Stimulated activated CD4-positive, alpha-beta T cell treated with anti-CD3 and anti-CD28 coated beads, Interleukin-1b, Interleukin-23, amount 100 ng/mL, for 24 hours (primary cell): ENCODE results near the gene STOX2.
A peak's percentile ranks its signal among the peaks of the same experiment; 100 is the strongest.
"Not testable (repeated sequence)": the region's sequence is repeated elsewhere in the genome, so short reads cannot be mapped to it uniquely, and the experiment has no call there.

ENCODE experiments used
- DNase-seq, 4 experiments: peaks; one replicate each; pipeline ENCODE4 v3.0.0-alpha.2; 2020; ENCODE audit warnings: low read depth in 4 of 4, low spot score in 1 of 4

STOX2 gene

GRCh38 chr4:184019076-184019475 is 114.0 kb downstream of the STOX2 start:
- DNase-seq: no peak

GRCh38 chr4:184019667-184020623 is 114.8 kb downstream of the STOX2 start:
- no peak for DNase-seq

- DNase-seq: no peak
These were observed 116.3 kb downstream of the STOX2 start for GRCh38 chr4:184021389-184021788.

GRCh38 chr4:184022679-184023383 is 117.7 kb downstream of the STOX2 start:
- DNase-seq: no peak

- no peak for DNase-seq
These were observed 119.5 kb downstream of the STOX2 start for GRCh38 chr4:184024637-184025036.

- no peak for DNase-seq
These were observed 123.7 kb downstream of the STOX2 start for GRCh38 chr4:184028561-184029374.

- no peak for DNase-seq
These were observed 124.9 kb downstream of the STOX2 start for GRCh38 chr4:184030036-184030435.

GRCh38 chr4:184030764-184031163 is 125.7 kb downstream of the STOX2 start:
- no peak for DNase-seq

- DNase-seq: no peak
These were observed 127.0 kb downstream of the STOX2 start for GRCh38 chr4:184032091-184032490.

GRCh38 chr4:184039963-184040383 is 134.9 kb downstream of the STOX2 start:
- peak in 1 of 4 experiments; percentile 4 for DNase-seq

GRCh38 chr4:184041156-184041555 is 136.0 kb downstream of the STOX2 start:
- no peak for DNase-seq

GRCh38 chr4:184046148-184046547 is 141.0 kb downstream of the STOX2 start:
- no peak for DNase-seq

GRCh38 chr4:184051262-184051661 is 146.2 kb downstream of the STOX2 start:
- not testable (repeated sequence) for DNase-seq

GRCh38 chr4:184052616-184053015 is 147.5 kb downstream of the STOX2 start:
- DNase-seq: no peak

- no peak for DNase-seq
These were observed 148.3 kb downstream of the STOX2 start for GRCh38 chr4:184053434-184053833.

GRCh38 chr4:184056877-184057276 is 151.8 kb downstream of the STOX2 start:
- no peak for DNase-seq

- DNase-seq: no peak
These were observed 152.9 kb downstream of the STOX2 start for GRCh38 chr4:184058026-184058425.

- DNase-seq: no peak
These were observed 154.0 kb downstream of the STOX2 start for GRCh38 chr4:184059099-184059498.

- no peak for DNase-seq
These were observed 156.5 kb downstream of the STOX2 start for GRCh38 chr4:184061582-184061981.

- no peak for DNase-seq
These were observed 157.7 kb downstream of the STOX2 start for GRCh38 chr4:184062769-184063168.

GRCh38 chr4:184064877-184065276 is 159.8 kb downstream of the STOX2 start:
- DNase-seq: no peak
